HG03520 (cell line): ENCODE measurements around the gene MAD1L1.

Source experiments
- ATAC-seq: cut with Tn5 transposase; IDR thresholded peaks from one replicate; pipeline ENCODE4 v1.9.1; 2021; ENCODE audit warnings: mild to moderate bottlenecking, moderate library complexity; ENCODE audit not compliant: unreplicated experiment

The MAD1L1 gene

GRCh38 chr7:1859266-1860035 is 373.3 kb downstream of the MAD1L1 start:
- ATAC-seq, result no peak

GRCh38 chr7:1858435-1859265 is 374.1 kb downstream of the MAD1L1 start:
- no peak for ATAC-seq

- ATAC-seq, result no peak
These were observed 375.0 kb downstream of the MAD1L1 start for GRCh38 chr7:1857487-1858421.

GRCh38 chr7:1856888-1857441 is 375.8 kb downstream of the MAD1L1 start:
- ATAC-seq, result no peak

GRCh38 chr7:1856161-1856887 is 376.4 kb downstream of the MAD1L1 start:
- no peak for ATAC-seq

GRCh38 chr7:1855725-1856160 is 377.0 kb downstream of the MAD1L1 start:
- ATAC-seq, result no peak

GRCh38 chr7:1854866-1855724 is 377.6 kb downstream of the MAD1L1 start:
- ATAC-seq, result no peak

GRCh38 chr7:1853986-1854865 is 378.5 kb downstream of the MAD1L1 start:
- no peak for ATAC-seq

GRCh38 chr7:1853431-1853985 is 379.2 kb downstream of the MAD1L1 start:
- no peak for ATAC-seq

GRCh38 chr7:1852517-1853430 is 380.0 kb downstream of the MAD1L1 start:
- ATAC-seq, result no peak

- no peak for ATAC-seq
These were observed 380.8 kb downstream of the MAD1L1 start for GRCh38 chr7:1851721-1852516.

- no peak for ATAC-seq
These were observed 381.7 kb downstream of the MAD1L1 start for GRCh38 chr7:1850976-1851571.

- no peak for ATAC-seq
These were observed 382.4 kb downstream of the MAD1L1 start for GRCh38 chr7:1850111-1850975.

GRCh38 chr7:1849351-1850041 is 383.2 kb downstream of the MAD1L1 start:
- no peak for ATAC-seq
